Mucosa of descending colon (tissue), 3 donors: ENCODE measurements around the gene CPSF4L. TPM values are rescaled to one million over a fixed set of nuclear protein-coding genes. Genes with fewer than 3 reads are reported as not detected.
"Not testable (repeated sequence)": the region's sequence is repeated elsewhere in the genome, so short reads cannot be mapped to it uniquely, and the experiment has no call there.

Experiments
- ATAC-seq: fragments of 200-7000 bp; cut with Tn5 transposase; one replicate; pipeline ENCODE4 v1.9.1; 2020; ENCODE audit warnings: mild to moderate bottlenecking, moderate library complexity
- DNase-seq, 3 donors: peaks; one replicate each; pipeline ENCODE4 v3.0.0-alpha.2; 2020
- H3K36me3 ChIP-seq: fragments of 200-600 bp; one replicate; pipeline ENCODE4 v1.8.0; 2021; ENCODE audit warnings: low read depth, mild to moderate bottlenecking
- H3K4me1 ChIP-seq: fragments of 200-600 bp; one replicate; pipeline ENCODE4 v1.8.0; 2021; ENCODE audit warnings: low read depth, mild to moderate bottlenecking
- H3K4me3 ChIP-seq: fragments of 200-600 bp; one replicate; pipeline ENCODE4 v1.8.0; 2021; ENCODE audit warnings: mild to moderate bottlenecking
- H3K9me3 ChIP-seq: fragments of 200-600 bp; one replicate; pipeline ENCODE4 v1.8.0; 2021; ENCODE audit warnings: mild to moderate bottlenecking
- CTCF ChIP-seq: fragments of 200-600 bp; IDR thresholded peaks from one replicate; pipeline ENCODE4 v1.8.0; 2022; ENCODE audit warnings: antibody characterized with exemption, mild to moderate bottlenecking
- intact Hi-C, 2 donors: fragments of 100-400 bp; cut with DNase I in 1 of 2; cut with micrococcal nuclease in 1 of 2; formaldehyde crosslinking; loops; one replicate each; pipeline versions ENCODE4 v1.11.0 to v1.11.1; 2022; cut with DNase I, micrococcal nuclease
- total RNA-seq, 3 donors: library from RNA; stranded (reverse); fragmentation: NEBNext Ultra II Directional in 2 of 3; extraction: Animal tissue kit (Norgen Biotek cat#: 25700) in 2 of 3; gene quantifications; one replicate each; pipeline versions ENCODE4 v1.2.1 to v1.2.4, GENCODE V29; 2021 to 2023
- donor health status: DM: no; HTN: no; CAD: no; lungs with moderate emphysema.
- donor health status: DM: no; HTN: no; CAD: no.
- donor health status: DM: no; HTN: yes; CAD: no.

CPSF4L gene
- total RNA-seq, 3 donors from 2014 or later, result not detected

GRCh38 chr17:73266796-73267195 lies 5.1 kb upstream of the CPSF4L start:
- Histone ChIP-seq H3K4me1 (peaks cover 4% of the 10 kb centered on the region), H3K9me3 (no peaks in the 10 kb centered on the region), H3K4me3 (no peak overlapping the region), H3K36me3 (no peaks in the 10 kb centered on the region)
- ATAC-seq, result no peak
- intact Hi-C loops, result no loop called here
- no peak for DNase-seq
- no peak for TF ChIP-seq CTCF

GRCh38 chr17:73265646-73266640 lies 4.3 kb upstream of the CPSF4L start:
- intact Hi-C loops, result no loop called here
- H3K36me3 ChIP-seq, result no peaks in the 10 kb centered on the region
- no peak for ATAC-seq
- no peak for DNase-seq
- H3K4me3 ChIP-seq, result no peak overlapping the region
- no peaks in the 10 kb centered on the region for H3K9me3 ChIP-seq
- TF ChIP-seq CTCF, result no peak
- H3K4me1 ChIP-seq, result peaks cover 5% of the 10 kb centered on the region

- H3K4me3 ChIP-seq, H3K9me3 ChIP-seq, ATAC-seq, DNase-seq, H3K36me3 ChIP-seq, H3K4me1 ChIP-seq: not testable (repeated sequence)
- intact Hi-C loops, result loop anchor here in 1 of 2 donors (5.0 kb wide), 1 partner anchor 93 kb away; no protein-coding TSS in a partner anchor
Observed at GRCh38 chr17:73264448-73264847, 2.8 kb upstream of the CPSF4L start.

- H3K36me3 ChIP-seq, result no peaks in the 10 kb centered on the region
- H3K4me1 ChIP-seq, result peaks cover 5% of the 10 kb centered on the region
- no peaks in the 10 kb centered on the region for H3K9me3 ChIP-seq
- no peak overlapping the region for H3K4me3 ChIP-seq
- DNase-seq, result no peak
- intact Hi-C loops, result loop anchor here in 1 of 2 donors (5.0 kb wide), 1 partner anchor 94 kb away; no protein-coding TSS in a partner anchor
- peak; percentile 31 for ATAC-seq
- TF ChIP-seq CTCF, result no peak
Observed at GRCh38 chr17:73262676-73263642, 1.3 kb upstream of the CPSF4L start.

GRCh38 chr17:73261952-73262675 lies 434 bp upstream of the CPSF4L start:
- Histone ChIP-seq H3K9me3 (no peaks in the 10 kb centered on the region), H3K4me3 (no peak overlapping the region), H3K36me3 (no peaks in the 10 kb centered on the region), H3K4me1 (peaks cover 5% of the 10 kb centered on the region)
- ATAC-seq (peak; percentile 95), DNase-seq (peak; percentile 85 to 86 (median 86))
- intact Hi-C loops, result loop anchor here in 1 of 2 donors (5.0 kb wide), 1 partner anchor 95 kb away; no protein-coding TSS in a partner anchor
- TF ChIP-seq CTCF, result no peak
